Measurements from ENCODE around the gene LRRC18.

The LRRC18 gene

DNA sequence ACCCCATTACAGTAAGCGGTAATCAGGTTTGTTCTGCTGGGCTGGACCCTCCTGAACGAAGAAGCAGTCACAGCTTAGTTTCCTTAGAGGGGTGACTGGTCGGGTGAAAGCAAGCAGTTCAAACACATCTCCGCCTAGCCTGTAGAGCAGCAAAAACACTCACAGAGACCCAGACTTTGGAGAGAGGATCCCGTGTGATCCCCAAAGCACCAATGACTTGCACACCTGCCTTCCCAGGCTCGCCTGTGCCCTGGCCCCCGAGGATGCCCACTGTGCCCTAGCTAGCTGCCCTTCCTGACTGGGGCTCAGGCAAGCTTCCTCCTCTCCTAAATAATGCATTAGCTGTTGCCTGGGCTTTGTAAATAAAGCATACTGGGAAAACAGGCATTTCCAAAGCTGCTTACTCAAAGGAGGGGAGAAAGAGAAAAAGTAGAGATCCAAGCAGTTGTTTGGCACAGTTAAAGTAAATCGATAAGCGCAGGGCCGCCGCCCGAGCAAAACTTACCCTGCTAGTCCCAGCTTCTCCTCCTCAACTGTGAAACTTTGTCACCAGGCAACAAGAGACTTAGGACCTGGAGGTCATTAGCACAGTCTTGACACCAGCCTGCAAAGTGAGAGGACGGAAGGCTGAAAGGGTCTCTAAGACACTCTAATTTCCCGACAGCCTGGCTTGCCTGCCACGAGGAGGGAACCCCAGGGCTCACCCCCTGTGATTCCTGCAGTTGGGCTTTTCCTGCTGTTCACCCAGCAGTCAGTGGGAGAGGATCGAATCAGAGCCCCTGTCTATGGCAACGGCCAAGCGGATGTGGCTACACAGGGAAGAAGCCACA, 4.8 kb downstream of the LRRC18 start:
- Histone ChIP-seq H3K9me3 (ENCODE audit: control insufficient read depth, insufficient read depth, low read length) (no peaks in the 10 kb centered on the region), H3K4me3 (ENCODE audit: low read length) (no peak overlapping the region), H3K27ac (ENCODE audit: low read length) (no peak overlapping the region), H3K4me1 (ENCODE audit: control insufficient read depth, insufficient read depth, low read length) (no peaks in the 10 kb centered on the region; the same call in 1 of the 2 replicates), H3K36me3 (ENCODE audit: control insufficient read depth, insufficient read depth, low read length) (no peaks in the 10 kb centered on the region), H3K27me3 (ENCODE audit: control insufficient read depth, insufficient read depth, low read length) (no peaks in the 10 kb centered on the region)
- DNase-seq (ENCODE audit: low read depth, low spot score) = no peak
- no CpG with 5 or more reads among the region's 18 CpGs for WGBS (ENCODE audit: insufficient coverage, insufficient read length)

DNA sequence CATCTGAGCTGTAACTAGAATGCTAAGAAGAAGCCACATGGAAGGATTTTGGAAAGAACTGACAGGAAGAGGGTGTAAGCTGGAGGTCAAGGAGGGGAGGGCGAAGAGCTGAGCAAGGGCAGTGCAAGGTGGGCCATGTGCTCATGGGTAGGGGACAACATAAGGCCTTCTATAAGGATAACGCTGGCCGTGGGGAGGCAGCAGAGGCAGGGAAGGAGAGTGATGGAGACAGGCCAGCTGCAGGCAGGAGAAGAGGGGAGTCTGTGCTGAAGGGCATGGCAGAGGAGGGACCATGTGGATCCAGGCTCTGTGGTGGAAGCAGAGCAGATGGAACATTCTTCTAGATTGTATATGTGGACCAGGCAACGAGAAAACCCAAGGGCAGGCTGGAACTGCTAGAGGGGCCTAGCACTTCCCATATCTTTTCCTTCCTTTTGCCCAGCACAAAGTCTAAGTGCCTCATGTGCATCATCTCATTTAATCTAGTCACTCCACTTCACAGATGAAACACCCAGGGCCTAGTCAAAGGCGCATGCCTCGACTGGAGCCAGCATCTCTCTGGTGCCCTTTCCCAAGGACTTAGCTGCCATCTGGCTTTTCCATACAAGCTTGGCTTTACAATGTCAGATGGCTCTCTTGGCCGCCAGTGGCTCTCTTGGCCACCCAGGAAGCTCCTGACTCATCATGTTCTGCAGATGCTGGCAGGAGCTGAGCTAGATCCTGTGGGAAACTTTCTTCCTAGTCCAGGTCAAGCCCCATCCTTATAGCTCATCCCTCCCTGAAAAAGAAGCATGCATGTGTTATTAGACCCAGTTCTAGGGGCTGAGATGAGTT, 6.6 kb downstream of the LRRC18 start:
- no peaks in the 10 kb centered on the region; the same call in 1 of the 2 replicates for H3K9me3 ChIP-seq (ENCODE audit: control insufficient read depth, insufficient read depth, low read length)
- no peaks in the 10 kb centered on the region; the same call in 1 of the 2 replicates for H3K4me1 ChIP-seq (ENCODE audit: control insufficient read depth, insufficient read depth, low read length)
- no peak for DNase-seq (ENCODE audit: low read depth, low spot score)
- H3K27me3 ChIP-seq (ENCODE audit: control insufficient read depth, insufficient read depth, low read length) = no peaks in the 10 kb centered on the region
- no peak overlapping the region for H3K4me3 ChIP-seq (ENCODE audit: low read length)
- no peaks in the 10 kb centered on the region for H3K36me3 ChIP-seq (ENCODE audit: control insufficient read depth, insufficient read depth, low read length)
- no CpG with 5 or more reads among the region's 7 CpGs for WGBS (ENCODE audit: insufficient coverage, insufficient read length)
- no peak overlapping the region for H3K27ac ChIP-seq (ENCODE audit: low read length)

DNA sequence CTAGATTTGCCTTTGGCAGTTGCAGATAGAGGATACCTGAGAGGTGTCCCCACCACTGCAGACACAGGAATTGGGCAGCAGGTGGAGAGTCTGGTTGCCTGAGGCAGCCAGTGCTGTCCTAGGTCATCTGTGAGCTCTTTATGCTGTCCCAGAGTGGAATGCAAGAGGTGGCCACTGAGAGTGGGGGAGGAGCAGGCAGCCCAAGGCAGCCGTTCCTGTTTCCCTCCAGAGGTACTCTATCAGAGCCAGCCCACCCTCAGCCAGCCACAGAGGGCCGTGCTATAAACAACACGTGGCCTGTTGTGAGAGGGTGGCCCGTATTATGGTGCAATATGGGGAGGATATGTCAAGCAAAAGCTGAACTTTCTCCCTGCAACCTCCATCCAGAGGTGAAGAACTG, 8.5 kb downstream of the LRRC18 start:
- Histone ChIP-seq H3K36me3 (ENCODE audit: control insufficient read depth, insufficient read depth, low read length) (no peaks in the 10 kb centered on the region), H3K27me3 (ENCODE audit: control insufficient read depth, insufficient read depth, low read length) (no peaks in the 10 kb centered on the region), H3K27ac (ENCODE audit: low read length) (no peak overlapping the region), H3K9me3 (ENCODE audit: control insufficient read depth, insufficient read depth, low read length) (no peaks in the 10 kb centered on the region; the same call in 1 of the 2 replicates), H3K4me3 (ENCODE audit: low read length) (no peak overlapping the region), H3K4me1 (ENCODE audit: control insufficient read depth, insufficient read depth, low read length) (no peaks in the 10 kb centered on the region; the same call in 1 of the 2 replicates)
- no CpG with 5 or more reads among the region's 4 CpGs for WGBS (ENCODE audit: insufficient coverage, insufficient read length)
- DNase-seq (ENCODE audit: low read depth, low spot score) = no peak

DNA sequence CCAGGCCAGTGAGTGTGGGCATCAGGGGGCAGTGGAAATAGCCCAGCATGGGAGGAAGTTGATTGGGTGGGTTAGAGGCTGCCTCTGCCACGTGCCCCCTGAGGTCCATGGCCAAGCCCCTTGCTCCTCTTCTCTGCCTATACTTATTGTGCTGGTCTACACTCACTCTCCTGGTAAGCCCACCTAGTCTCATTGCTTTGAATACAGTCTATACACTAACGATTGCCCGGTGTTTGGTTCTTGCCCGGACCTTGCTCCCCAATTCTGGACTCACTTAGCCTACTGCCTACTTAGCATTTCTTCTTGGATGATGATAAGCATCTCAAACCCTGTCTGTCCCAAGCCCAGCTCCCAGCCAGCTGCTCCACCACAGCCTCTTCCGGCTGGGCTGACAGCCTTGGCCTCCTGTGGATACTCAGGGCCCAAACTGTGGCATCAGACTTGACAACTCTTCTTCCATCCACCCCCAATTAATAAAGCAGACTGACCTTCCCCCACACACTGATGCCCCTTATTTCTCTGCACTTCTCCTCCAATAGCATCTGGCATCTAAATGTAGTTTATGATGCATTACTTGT, 10.1 kb downstream of the LRRC18 start:
- H3K36me3 ChIP-seq (ENCODE audit: control insufficient read depth, insufficient read depth, low read length) = no peaks in the 10 kb centered on the region
- H3K27ac ChIP-seq (ENCODE audit: low read length) = no peak overlapping the region
- no peaks in the 10 kb centered on the region; the same call in 1 of the 2 replicates for H3K4me1 ChIP-seq (ENCODE audit: control insufficient read depth, insufficient read depth, low read length)
- WGBS (ENCODE audit: insufficient coverage, insufficient read length) = no CpG with 5 or more reads among the region's 5 CpGs
- no peaks in the 10 kb centered on the region; the same call in 1 of the 2 replicates for H3K9me3 ChIP-seq (ENCODE audit: control insufficient read depth, insufficient read depth, low read length)
- no peak for DNase-seq (ENCODE audit: low read depth, low spot score)
- no peak overlapping the region; the same call in 1 of the 2 replicates for H3K4me3 ChIP-seq (ENCODE audit: low read length)
- H3K27me3 ChIP-seq (ENCODE audit: control insufficient read depth, insufficient read depth, low read length) = no peaks in the 10 kb centered on the region

DNA sequence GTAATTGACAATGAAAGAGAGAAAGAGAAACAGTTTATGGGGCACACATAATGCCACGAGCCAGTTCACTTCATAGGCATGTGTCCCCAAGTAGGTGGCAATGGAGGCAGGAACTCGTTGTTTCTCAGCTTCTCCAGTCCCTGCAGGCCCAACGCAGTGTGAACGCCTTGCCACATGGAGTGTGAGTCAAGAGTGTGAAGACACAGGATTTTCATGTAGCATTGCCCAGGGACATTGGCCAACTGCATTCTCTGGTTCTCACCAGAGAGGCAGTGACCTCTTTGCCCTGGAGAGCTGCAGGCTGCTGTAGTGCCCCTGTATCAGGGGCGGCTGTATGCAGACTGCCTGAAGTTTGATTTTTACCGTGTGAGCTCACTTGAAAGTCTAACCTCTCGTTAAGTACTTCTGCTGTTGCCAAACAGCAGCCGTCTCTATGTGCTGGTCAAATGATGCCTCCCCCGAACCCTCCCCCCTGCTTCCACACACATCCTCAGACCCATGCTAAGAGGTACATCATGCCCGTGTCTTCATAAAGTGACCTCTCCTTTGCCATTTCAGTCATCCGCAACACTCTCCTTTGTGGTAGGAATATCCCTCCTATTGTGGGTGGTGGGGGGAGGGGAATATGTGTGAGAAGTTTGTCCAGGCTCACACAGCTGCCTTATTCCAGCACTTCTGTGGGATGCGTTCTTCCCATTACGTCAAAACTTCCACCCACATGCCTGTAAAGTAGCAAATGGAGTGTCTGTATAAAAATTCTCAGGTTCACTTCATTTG, 12.7 kb downstream of the LRRC18 start:
- H3K27ac ChIP-seq (ENCODE audit: low read length) = no peak overlapping the region
- WGBS (ENCODE audit: insufficient coverage, insufficient read length) = no CpG with 5 or more reads among the region's 13 CpGs
- H3K4me3 ChIP-seq (ENCODE audit: low read length) = no peak overlapping the region
- no peaks in the 10 kb centered on the region; the same call in 1 of the 2 replicates for H3K9me3 ChIP-seq (ENCODE audit: control insufficient read depth, insufficient read depth, low read length)
- no peak for DNase-seq (ENCODE audit: low read depth, low spot score)
- H3K4me1 ChIP-seq (ENCODE audit: control insufficient read depth, insufficient read depth, low read length) = no peaks in the 10 kb centered on the region; the same call in 1 of the 2 replicates
- no peaks in the 10 kb centered on the region for H3K27me3 ChIP-seq (ENCODE audit: control insufficient read depth, insufficient read depth, low read length)
- no peaks in the 10 kb centered on the region for H3K36me3 ChIP-seq (ENCODE audit: control insufficient read depth, insufficient read depth, low read length)

DNA sequence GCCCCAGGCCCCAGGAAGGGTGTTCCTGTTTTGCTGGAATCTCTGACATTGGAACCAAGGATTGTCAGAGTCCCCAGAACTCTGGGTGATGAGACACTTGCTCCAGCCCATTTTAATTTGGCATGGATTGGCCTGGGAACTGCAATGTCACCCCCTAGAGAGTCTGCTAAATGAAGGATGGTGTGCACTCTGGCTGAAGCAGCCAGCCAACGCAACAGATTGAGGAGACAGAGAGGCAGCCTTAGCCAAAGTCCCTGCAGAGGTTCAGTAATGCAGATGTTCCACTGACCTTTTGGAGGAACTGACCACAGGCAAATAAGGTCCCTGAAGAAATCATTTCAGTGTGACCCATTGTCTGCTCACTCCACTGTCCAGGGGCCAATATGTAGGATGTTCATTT, 13.4 kb downstream of the LRRC18 start:
- DNase-seq (ENCODE audit: low read depth, low spot score) = no peak
- Histone ChIP-seq H3K4me1 (ENCODE audit: control insufficient read depth, insufficient read depth, low read length) (no peaks in the 10 kb centered on the region), H3K4me3 (ENCODE audit: low read length) (no peak overlapping the region), H3K27me3 (ENCODE audit: control insufficient read depth, insufficient read depth, low read length) (no peaks in the 10 kb centered on the region), H3K27ac (ENCODE audit: low read length) (no peak overlapping the region), H3K36me3 (ENCODE audit: control insufficient read depth, insufficient read depth, low read length) (no peaks in the 10 kb centered on the region), H3K9me3 (ENCODE audit: control insufficient read depth, insufficient read depth, low read length) (no peaks in the 10 kb centered on the region; the same call in 1 of the 2 replicates)
- no CpG with 5 or more reads among the region's 1 CpG for WGBS (ENCODE audit: insufficient coverage, insufficient read length)

DNA sequence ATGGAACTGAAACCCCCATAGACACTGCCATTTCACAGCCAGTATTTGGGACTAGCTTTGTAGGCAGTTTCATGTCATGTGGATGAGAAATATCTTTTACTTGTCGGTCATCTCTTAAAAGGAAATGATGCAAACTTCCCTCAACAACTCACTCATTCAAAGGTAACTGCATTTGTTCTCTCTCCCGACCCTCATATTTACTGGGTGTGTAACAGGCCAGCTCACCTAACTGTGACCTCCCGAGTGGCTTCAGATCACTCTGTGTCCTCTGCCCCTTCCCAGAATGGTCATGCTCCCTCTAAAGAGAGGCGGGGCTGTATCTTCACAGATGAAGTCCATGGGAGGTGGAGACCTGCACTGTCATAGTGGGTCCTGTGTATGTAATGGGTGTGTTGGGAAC, 14.7 kb downstream of the LRRC18 start:
- H3K4me3 ChIP-seq (ENCODE audit: low read length) = no peak overlapping the region
- WGBS (ENCODE audit: insufficient coverage, insufficient read length) = no CpG with 5 or more reads among the region's 4 CpGs

DNA sequence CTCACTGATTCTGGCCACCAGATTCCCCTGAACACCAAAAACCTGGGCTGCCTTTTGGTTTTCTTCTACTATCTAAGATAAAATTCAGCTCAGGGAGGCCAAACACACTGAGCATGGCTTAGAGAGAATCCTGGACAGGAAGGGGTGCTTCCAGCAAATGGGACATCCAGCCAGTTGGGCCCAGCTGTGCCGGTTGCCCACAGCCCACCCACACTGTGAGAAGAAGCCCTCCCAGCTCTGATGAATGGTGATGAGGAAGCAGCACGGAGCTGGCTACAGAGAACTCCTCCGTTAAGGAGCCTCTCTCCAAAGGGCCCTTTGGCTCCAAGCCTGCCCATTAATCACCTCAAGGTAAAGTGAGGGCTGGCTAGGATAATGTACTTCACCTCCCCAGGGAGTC, 15.9 kb downstream of the LRRC18 start:
- WGBS (ENCODE audit: insufficient coverage, insufficient read length) = no CpG with 5 or more reads among the region's 3 CpGs

More for the DNA sequence above, 14.7 kb downstream of the LRRC18 start:
- Histone ChIP-seq H3K9me3 (ENCODE audit: control insufficient read depth, insufficient read depth, low read length) (no peaks in the 10 kb centered on the region; the same call in 1 of the 2 replicates), H3K4me1 (ENCODE audit: control insufficient read depth, insufficient read depth, low read length) (no peaks in the 10 kb centered on the region), H3K36me3 (ENCODE audit: control insufficient read depth, insufficient read depth, low read length) (no peaks in the 10 kb centered on the region), H3K27me3 (ENCODE audit: control insufficient read depth, insufficient read depth, low read length) (no peaks in the 10 kb centered on the region), H3K27ac (ENCODE audit: low read length) (no peak overlapping the region)
- DNase-seq (ENCODE audit: low read depth, low spot score) = no peak

DNA sequence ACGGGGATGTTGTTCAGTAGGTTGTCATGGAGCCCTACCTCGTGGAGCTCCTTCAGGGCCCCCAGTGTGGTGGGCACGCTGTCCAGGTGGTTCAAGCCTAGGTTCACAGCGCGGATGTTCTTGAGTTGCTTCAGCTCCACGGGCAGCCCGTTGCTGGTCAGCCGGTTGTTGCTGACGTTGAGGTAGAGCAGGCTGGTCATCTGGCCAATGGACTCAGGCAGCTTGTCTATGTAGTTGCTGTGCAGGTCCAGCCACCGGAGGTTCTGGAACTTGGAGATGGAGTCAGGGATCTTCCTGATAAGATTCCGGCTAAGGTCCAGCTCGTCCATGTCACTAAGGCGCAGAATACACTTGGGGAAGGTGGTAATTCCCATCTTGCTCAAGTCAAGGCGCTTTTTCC, 26.0 kb downstream of the LRRC18 start:
- Histone ChIP-seq H3K36me3 (ENCODE audit: control insufficient read depth, insufficient read depth, low read length) (no peaks in the 10 kb centered on the region), H3K27me3 (ENCODE audit: control insufficient read depth, insufficient read depth, low read length) (no peaks in the 10 kb centered on the region), H3K9me3 (ENCODE audit: control insufficient read depth, insufficient read depth, low read length) (no peaks in the 10 kb centered on the region), H3K4me3 (ENCODE audit: low read length) (no peak overlapping the region), H3K4me1 (ENCODE audit: control insufficient read depth, insufficient read depth, low read length) (no peaks in the 10 kb centered on the region), H3K27ac (ENCODE audit: low read length) (no peak overlapping the region)
- no peak for DNase-seq (ENCODE audit: low read depth, low spot score)
- WGBS (ENCODE audit: insufficient coverage, insufficient read length) = no CpG with 5 or more reads among the region's 14 CpGs

More for the DNA sequence above, 15.9 kb downstream of the LRRC18 start:
- no peaks in the 10 kb centered on the region; the same call in 1 of the 2 replicates for H3K9me3 ChIP-seq (ENCODE audit: control insufficient read depth, insufficient read depth, low read length)
- H3K27me3 ChIP-seq (ENCODE audit: control insufficient read depth, insufficient read depth, low read length) = no peaks in the 10 kb centered on the region
- no peak overlapping the region for H3K27ac ChIP-seq (ENCODE audit: low read length)
- H3K4me3 ChIP-seq (ENCODE audit: low read length) = no peak overlapping the region
- no peak for DNase-seq (ENCODE audit: low read depth, low spot score)
- H3K4me1 ChIP-seq (ENCODE audit: control insufficient read depth, insufficient read depth, low read length) = no peaks in the 10 kb centered on the region
- H3K36me3 ChIP-seq (ENCODE audit: control insufficient read depth, insufficient read depth, low read length) = no peaks in the 10 kb centered on the region

Measured in iPS DF 6.9 (cell line).